D721Med (cell line): ENCODE results near the gene CFAP298.

ENCODE experiments used
- DNase-seq: peaks from one replicate; pipeline ENCODE4 v3.0.0; 2011; ENCODE audit warnings: low spot score; ENCODE audit not compliant: insufficient read length
- FAIRE-seq: peaks from 2 replicates; lab custom pipeline; 2011; peaks lifted over from hg19 to GRCh38; lab: Jason Lieb, UNC
- TF ChIP-seq, protein P1 (sequence below): IDR thresholded peaks from 2 replicates; pipeline ENCODE4 v1.5.1; 2012; ENCODE audit warnings: mild to moderate bottlenecking, control low read depth; ENCODE audit not compliant: insufficient read depth; ENCODE audit errors: missing control alignments

CFAP298 gene

DNA sequence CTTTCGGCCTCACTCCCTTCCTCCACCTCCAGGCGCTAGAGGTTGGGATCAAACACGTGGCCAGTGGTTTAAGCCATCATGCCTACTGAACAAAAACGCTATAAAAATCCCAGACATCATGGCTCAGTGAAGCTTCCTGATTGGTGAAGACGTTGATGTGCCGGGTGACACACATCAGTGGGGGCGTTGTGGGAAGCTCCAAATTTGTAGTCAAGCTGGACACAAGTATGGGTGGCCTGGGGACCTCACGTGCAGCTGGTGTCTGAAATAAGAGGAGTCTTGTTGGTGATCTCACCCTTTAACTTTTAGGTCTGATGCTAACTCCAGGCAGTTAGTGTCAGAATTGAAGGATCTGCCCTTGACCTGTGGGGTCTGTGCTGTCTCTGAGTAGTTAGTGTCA lies 6.7 kb downstream of the CFAP298 start:
- DNase-seq, result no peak
- TF ChIP-seq, protein P1, sequence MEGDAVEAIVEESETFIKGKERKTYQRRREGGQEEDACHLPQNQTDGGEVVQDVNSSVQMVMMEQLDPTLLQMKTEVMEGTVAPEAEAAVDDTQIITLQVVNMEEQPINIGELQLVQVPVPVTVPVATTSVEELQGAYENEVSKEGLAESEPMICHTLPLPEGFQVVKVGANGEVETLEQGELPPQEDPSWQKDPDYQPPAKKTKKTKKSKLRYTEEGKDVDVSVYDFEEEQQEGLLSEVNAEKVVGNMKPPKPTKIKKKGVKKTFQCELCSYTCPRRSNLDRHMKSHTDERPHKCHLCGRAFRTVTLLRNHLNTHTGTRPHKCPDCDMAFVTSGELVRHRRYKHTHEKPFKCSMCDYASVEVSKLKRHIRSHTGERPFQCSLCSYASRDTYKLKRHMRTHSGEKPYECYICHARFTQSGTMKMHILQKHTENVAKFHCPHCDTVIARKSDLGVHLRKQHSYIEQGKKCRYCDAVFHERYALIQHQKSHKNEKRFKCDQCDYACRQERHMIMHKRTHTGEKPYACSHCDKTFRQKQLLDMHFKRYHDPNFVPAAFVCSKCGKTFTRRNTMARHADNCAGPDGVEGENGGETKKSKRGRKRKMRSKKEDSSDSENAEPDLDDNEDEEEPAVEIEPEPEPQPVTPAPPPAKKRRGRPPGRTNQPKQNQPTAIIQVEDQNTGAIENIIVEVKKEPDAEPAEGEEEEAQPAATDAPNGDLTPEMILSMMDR, result no peak
- FAIRE-seq, result no peak

DNA sequence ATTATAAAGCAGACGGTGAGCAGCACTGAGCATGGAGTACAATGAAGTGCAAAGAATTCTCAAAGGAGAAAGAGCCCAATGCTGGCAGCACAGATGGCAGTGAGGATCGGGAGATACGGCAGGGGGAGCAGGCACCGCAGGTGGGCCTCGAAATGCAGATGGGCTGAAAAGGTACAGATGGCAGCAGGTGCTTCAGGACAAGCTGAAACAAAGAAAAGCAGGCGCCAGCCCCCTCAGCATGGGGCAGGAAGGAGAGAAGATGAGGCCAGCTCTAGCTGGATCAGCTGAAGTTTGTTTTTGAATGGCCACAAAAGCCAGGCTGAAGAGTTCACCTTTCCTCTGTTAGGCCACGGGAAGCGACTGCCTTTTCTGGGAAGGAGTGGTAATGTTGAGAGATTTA lies 7.7 kb downstream of the CFAP298 start:
- TF ChIP-seq, protein P1, result no peak
- FAIRE-seq, result no peak
- DNase-seq, result no peak

DNA sequence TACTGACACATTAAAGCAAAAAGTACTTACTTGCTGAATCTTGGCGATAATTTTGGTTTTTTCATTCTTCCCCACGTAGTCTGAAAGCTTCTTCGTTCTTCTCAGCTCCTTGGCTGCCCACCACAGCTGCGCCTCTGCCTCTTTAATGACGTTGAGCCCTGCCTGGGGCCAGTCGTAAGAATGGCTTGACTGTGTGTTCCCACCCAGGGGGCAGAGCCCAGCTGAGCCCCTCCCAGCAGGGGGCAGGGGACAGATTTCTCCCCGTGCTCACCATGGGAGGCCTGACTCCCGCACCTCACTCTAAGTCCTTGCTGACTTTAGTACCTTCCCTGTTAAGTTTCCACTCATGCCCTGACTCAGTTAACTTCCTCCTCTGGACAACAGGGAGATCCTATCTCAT lies 9.0 kb downstream of the CFAP298 start:
- TF ChIP-seq, protein P1, result no peak
- no peak for FAIRE-seq
- DNase-seq, result no peak

DNA sequence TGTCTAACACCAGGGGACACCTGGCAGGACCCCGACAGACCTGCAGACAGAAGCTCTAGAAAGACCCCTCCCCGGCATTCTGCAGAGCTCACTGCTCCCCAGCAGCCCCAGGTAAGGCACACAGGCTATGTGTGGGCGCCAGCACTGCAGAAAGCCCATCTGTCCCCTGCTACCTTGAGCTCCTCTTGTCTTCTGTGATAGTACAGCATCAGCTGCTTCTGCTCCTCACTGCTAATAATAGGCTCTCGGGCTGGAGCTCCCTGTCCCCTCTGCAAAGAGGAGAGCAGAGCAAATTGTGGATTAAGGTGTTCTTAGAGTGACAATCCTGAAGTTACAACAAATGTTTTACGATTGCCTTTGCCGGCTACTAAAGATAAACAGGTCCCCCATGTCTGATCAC lies 10.1 kb downstream of the CFAP298 start:
- FAIRE-seq, result no peak
- DNase-seq, result no peak
- TF ChIP-seq, protein P1, result no peak

DNA sequence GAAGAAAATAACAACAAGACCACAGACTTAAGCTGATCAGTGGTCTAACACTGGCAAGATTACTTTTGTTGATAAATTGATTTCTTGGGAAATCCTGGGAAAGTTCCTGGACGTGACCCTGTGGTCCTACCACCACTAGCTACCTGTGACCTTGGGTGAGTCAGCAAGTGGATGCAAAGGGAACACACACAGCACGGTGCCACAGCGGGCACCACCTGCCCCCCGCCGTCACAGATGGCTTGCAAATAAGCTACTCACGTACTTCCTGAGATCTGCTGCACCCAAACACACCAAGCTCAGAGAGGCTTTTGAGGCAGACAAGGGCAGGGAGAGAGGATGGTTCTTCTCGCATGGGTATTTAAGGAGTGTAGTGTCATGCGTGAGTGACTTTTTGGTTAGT lies 12.7 kb downstream of the CFAP298 start:
- DNase-seq, result no peak
- TF ChIP-seq, protein P1, result no peak
- FAIRE-seq, result no peak

DNA sequence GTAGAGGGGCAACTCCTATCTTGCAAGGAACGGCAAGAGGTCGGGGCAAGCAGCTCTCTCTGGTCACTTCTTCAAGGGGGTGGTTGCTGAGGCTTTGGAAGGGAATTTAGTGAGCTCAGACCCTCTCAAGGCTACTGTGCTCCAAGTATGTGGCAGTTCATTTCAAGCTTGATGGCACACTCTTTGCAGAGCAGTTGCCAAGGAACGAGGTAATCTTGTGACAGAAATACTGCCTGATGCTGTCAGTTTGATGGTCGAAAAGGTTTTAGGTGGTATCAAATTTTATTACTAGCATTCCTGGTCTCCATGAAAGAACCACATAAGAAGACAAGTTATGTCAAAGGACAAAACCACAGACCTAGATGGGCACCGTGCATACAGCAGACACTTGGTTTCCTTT lies 13.1 kb downstream of the CFAP298 start:
- no peak for FAIRE-seq
- DNase-seq, result no peak
- TF ChIP-seq, protein P1, result no peak

DNA sequence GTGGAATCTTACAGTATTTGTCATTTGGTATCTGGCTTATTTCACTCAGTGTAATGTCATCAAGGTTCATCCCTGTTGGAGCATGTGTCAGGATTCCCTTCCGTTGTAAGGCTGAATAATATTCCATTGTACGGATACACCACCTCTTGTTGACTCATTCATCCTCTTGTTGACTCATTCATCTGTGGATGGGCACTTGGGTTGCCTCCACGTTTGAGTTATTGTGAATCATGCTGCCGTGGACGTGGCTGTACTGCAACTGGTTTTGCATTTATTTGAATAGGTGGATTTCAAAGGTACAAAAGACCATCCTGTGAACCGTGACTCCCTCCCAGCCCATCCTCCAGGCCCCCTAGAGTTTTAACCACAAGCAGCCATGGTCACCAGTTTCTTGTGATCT lies 15.0 kb downstream of the CFAP298 start:
- no peak for DNase-seq
- TF ChIP-seq, protein P1, result no peak
- FAIRE-seq, result no peak
